HG03095 (cell line): ENCODE measurements around the gene SBNO1.
"Not testable (repeated sequence)": the region's sequence is repeated elsewhere in the genome, so short reads cannot be mapped to it uniquely, and the experiment has no call there.

Source experiments
- ATAC-seq: cut with Tn5 transposase; IDR thresholded peaks from one replicate; pipeline ENCODE4 v1.9.1; 2021; ENCODE audit warnings: moderate library complexity; ENCODE audit not compliant: unreplicated experiment

SBNO1 gene

DNA sequence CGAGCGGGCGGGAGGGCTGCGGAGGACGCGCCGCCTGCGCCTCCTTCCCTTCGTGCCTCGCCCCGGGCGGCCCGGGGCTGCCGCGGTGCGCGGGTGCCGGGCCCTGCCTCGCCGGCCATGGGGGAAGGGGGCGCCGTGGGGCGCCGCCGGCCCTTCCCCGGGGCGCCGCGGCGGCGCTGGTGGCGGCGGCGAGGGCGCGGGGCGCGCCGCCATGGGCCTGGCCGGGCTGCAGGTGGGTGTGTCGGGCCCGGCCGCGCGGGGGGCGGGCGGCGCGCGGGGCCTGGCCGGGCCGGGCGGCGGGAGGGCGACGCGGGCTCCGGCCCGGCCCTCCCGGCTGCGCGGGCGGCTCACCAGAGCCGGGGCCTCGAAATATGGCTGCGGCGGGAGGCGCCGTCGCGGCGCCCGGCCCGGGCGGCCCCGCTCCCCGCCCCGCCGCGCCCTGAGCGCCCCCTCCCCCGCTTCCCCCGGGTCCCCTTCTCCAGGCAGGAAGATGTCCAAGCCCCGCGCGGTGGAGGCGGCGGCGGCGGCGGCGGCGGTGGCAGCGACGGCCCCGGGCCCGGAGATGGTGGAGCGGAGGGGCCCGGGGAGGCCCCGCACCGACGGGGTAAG lies 24.4 kb upstream of the SBNO1 start:
- peak; percentile 9 for ATAC-seq

DNA sequence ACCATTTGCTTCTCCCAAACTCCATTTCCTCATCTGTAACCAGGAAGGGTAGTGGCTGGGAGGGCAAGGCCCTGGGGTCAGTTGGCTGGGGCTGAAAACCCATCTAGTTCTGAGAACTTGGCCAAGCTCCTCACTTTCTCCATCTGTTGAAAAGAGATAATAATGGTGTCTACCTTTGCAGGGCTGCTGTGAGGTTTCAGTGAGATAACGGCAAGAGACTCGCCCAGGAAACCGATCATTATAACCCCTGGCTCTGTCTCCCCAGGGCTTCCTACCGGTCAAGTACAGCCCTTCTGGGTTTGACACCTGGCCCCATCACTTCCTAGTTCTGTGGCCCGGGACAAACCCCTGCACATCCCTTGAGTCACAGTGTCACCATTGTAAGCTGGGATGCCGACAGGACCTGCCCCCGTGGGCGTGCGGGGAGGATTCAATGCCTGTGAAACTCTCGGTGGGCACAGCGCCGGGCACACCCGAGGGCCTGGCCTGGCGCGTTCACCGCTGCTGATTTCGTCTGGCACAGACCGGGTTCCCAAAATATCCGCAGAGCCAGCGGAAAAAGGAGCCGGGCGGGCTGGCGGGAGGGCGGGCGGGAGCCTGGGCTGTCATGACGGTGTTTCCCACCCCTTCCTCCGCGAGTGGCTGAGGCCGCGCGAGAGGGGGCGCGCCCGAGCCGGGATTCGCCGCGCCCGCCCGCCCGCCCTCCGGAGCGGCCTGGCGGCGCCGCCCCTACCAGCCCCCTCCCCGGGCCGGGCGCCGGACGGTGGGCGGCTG lies 23.7 kb upstream of the SBNO1 start:
- peak; percentile 31 for ATAC-seq

DNA sequence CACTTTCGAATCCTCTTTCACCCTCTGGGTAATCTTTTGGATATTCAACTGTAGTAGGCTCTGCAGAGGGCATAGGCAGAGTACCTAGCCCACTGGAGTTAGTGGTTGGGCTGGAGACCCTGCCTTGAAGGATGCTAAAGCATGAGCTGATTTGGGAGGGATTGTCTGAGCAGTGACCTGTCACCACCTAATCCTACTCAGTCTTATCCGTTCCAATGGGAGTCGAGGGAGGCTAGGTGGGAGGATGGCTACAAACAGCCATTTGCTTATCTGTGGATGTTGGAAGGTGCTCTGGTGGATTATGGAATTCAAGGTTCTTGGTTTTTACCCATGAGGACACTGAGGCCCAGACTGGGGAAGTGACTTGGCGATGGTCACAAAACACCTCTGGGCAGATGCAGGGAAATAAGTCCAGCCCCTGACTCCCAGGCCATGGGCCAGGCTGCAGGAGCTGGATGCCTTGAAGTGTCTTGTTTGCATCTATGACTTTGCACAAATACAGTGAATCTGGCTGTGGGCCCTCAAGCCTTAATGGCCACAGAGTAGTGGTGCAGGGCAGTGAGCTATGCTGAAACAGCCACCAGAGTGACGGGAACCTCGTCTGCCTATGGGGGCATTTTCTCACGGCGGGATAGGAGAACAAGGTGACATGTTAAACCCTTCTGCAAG lies 23.0 kb upstream of the SBNO1 start:
- ATAC-seq: no peak

DNA sequence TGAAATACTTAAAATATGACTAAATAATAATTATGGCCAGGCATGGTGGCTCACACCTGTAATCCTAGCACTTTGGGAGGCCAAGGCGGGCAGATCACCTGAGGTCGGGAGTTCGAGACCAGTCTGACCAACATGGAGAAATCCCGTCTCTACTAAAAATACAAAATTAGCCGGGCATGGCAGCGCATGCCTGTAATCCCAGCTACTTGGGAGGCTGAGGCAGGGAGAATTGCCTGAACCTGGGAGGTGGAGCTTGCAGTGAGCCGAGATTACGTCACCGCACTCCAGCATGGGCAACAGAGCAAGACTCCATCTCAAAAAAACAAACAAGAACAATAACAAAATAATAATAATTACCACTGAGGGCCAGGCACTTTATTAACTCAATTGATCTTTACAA lies 20.9 kb upstream of the SBNO1 start:
- ATAC-seq: not testable (repeated sequence)

DNA sequence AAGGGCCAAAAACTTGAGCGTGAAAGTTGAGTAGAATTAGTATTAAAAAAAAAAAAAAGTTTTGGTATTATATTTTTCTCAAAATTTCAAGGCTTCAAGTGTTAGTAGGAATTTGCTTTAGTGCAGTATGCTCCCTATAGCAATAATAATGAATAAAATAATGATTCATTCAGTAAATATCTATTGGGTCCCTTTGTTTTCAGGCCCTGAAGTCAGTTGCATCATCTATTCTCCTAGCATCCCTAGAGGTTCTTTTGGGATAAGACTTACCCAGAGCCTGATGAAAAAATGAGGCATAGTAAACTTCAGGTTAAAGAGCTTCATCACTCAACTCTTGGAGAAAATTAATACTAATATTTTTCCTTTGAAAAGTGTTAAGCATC lies 20.3 kb upstream of the SBNO1 start:
- ATAC-seq: no peak

DNA sequence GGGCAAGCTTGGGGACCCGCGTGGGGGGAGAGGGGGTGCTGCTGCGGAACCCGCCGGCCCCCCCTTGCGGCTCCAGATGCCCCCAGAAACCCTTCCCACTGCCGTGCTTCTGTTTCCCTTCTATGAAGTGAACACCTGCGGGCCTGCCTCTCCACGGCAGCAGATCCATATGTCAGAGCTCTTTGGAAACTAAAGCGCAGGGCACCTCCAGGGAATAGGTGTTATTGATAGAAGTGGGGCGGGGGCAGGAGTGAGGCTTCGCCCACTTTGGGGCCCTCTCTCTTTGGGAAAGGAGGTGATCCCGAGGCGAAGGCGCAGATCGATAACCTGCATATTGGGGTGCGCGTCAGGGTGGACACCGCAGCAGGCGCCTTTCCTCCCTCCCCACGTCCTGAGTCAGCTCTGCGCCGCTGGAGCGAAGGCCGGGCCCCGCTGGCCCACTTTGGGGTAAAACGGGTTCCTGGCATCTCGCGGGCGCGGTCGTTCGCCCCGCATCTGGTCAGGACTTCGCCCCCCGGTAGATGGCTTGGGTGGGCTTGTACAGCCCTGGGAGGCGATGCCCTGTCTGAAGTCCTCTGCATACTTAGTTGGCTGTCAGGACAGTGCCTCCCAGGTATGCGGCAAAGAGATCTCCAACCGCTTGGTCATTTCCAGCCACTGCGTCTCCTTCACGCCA lies 19.8 kb upstream of the SBNO1 start:
- no peak for ATAC-seq

DNA sequence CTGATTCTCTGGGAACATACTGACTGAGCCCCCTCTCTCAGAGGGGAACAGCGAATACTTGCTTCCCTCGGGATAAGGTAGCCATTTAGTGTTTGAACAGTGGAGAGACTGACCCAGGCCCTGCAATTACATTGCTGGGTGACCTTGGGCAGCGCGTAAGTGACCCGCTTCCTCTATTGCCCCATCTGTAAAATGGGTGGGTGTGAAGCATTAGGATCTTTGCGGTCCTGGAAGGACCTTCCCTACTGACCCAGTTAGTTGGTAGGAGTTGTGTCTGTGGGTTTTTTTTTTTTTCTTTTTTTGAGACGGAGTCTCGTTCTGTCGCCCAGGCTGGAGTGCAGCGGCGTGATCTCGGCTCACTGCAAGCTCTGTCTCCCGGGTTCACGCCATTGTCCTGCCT lies 18.0 kb upstream of the SBNO1 start:
- ATAC-seq: no peak

DNA sequence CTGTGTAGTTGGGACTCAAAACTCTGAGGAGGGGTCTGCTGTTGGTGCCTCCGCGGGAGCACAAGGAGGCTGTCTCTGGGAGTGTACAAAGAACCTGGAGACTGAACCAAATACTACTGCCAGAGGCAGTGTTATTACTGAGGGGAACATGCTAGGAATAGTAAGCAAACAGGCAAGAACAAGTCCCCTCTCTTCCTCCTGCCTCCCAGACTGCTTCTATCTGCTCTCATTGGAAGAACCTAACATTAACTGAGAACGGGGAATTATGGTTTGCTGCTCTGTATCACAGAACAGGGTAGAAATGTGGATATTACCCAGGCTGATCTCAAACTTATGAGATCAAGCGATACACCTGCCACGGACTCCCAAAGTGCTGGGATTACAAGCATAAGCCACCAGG lies 14.7 kb upstream of the SBNO1 start:
- ATAC-seq: no peak

DNA sequence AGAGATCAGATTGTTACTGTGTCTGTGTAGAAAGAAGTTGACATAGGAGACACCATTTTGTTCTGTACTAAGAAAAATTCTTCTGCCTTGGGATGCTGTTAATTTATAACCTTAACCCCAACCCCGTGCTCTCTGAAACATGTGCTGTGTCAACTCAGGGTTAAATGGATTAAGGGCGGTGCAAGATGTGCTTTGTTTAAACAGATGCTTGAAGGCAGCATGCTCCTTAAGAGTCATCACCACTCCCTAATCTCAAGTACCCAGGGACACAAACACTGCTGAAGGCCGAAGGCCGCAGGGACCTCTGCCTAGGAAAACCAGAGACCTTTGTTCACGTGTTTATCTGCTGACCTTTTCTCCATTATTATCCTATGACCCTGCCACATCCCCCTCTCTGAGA lies 7.8 kb upstream of the SBNO1 start:
- ATAC-seq: not testable (repeated sequence)

DNA sequence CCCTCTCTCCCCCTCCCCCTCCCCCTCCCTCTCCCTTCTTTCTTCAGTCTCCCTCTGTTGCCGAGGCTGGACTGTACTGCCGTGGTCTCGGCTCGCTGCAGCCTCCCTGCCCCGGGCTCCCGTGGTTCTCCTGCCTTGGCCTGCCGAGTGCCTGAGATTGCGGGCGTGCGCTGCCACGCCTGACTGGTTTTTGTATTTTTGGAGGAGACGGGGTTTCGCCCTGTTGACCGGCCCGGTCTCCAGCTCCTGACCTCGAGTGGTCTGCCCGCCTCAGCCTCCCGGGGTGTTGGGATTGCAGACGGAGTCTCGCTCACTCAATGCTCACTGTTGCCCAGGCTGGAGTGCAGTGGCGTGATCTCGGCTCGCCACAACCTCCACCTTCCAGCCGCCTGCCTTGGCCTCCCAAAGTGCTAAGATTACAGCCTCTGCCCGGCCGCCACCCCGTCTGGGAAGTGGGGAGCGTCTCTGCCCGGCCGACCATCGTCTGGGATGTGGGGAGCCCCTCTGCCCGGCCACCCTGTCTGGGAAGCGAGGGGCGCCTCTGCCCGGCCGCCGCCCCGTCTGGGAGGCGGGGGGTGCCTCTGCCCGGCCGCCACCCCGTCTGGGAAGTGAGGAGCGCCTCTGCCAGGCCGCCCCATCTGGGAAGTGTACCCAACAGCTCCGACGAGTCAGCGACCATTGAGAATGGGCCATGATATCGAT lies 7.2 kb upstream of the SBNO1 start:
- ATAC-seq: not testable (repeated sequence)

DNA sequence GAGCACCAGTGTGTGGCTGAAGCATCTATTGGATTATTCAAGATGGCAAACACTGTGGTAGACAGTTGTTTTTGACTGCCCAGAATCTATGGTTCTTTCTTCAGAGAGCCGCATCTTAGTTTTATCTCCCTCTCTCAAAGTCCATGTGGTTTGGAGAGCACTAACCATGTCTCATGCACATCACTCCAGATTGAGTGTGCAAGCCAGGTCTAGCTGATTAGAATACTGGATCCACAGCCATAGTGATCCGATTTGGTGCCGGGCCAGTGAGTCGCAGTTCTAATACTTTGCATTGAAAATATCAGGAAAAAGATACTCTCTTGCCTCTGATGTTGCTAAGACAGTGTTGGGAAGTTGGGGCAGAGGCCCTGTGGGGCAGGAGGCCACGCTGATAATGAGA lies 4.6 kb upstream of the SBNO1 start:
- no peak for ATAC-seq

DNA sequence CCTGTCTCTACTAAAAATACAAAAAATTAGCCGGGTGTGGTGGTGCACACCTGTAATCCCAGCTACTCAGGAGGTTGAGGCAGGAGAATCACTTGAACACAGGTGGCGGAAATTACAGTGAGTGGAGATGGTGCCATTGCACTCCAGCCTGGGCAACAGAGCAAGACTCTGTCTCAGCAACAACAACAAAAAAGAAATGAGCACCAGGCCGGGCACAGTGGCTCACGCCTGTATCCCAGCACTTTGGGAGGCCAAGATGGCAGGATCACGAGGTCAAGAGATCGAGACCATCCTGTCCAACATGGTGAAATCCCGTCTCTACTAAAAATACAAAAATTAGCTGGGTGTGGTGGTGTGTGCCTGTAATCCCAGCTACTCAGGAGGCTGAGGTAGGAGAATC lies 3.8 kb upstream of the SBNO1 start:
- ATAC-seq: not testable (repeated sequence)

DNA sequence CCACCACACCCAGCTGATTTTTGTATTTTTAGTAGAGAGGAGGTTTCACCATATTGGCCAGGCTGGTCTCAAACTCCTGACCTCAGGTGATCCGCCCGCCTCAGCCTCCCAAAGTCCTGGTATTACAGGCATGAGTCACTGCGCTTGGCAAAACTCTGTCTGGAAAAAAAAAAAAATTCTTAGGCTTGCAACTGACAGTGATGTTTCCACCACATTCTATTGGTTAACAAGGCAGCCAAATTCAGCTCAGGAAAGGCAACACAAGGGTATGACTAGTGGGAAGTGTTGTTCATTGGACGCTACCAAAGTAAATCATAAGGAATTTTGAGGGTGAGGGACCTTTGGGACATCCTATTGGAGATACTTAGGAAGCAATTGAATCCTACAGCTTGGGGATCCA lies 2.9 kb upstream of the SBNO1 start:
- no peak for ATAC-seq

DNA sequence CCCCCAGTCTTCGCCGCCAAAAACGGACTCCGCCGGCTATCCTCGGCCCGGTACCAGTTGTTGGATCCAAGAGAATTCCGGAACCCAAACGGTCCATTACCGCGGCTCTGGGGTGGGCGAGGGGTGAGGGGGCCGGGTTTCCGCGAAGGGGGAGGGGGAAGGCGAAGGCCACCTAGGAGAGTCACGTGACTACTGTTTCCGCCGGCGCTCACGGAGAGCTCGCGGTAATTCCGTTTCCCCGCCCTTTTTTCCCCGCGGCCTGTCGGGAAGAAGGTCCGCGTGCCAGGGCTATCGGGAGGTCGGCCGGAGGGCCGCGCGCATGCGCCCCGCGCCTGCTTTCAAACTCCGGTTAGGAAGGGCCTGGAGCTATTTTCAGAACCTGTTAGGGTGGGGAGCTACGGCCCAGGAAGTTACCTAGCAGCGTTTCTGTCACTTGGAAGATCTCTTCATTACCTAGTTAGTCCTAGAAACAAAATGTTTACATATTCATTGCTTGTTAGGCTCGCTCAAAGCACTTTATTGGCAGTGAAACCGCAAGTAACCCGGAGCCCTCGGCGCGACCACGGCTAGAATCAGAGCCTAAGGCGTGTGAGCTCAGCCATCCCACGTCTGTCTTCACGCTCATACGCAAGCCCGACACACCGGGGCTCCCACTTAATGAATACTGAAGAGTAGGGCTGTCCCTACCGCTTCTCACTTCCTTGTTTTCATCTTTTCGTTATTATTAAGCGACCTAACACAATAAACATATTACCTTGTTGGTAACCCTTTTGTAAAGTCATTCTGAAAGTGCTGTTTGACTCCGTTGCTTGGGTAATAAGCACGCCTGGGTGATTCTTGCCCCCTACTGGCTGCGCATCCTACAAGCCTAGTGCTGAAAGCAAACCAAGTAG lies 624 bp upstream of the SBNO1 start:
- peak; percentile 65 for ATAC-seq

DNA sequence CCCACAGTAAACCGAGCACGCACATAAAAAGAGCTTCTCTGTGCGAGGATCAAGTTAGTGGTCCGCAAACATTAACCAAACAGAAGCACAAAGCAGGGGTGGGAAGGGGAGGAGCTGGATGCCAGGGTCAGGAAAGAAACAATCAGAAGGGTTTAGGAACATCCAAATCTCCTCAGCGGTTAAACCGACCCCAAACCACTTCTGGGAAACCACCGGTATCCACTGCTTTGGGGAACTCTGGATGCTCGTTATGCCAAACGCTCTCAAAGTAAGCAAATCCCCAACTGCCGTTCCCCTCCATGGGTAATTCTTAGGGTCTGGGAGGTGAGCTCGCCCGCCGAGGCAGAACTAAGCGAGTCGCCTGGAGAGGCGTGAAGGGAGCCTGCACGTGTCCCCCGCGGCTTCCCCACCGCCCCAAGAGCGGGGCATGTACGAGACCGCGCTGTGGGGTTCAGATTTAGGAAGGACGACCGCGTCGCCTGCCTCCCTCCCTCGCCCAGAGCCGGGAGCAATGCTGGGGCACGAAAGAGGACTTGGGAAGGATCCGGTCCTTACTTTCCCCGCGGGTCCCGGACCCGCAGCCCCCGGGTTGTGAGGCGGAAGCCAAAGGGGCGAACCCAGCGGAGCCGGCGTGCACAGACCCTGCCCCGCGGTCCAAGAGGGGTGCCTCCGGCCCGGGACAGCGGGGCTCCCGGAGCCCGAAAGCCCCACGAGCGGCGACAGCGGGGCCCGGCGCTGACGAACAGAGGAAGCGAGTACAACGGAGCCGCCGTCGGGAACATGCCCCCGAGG lies 711 bp downstream of the SBNO1 start:
- ATAC-seq: peak; percentile 18

DNA sequence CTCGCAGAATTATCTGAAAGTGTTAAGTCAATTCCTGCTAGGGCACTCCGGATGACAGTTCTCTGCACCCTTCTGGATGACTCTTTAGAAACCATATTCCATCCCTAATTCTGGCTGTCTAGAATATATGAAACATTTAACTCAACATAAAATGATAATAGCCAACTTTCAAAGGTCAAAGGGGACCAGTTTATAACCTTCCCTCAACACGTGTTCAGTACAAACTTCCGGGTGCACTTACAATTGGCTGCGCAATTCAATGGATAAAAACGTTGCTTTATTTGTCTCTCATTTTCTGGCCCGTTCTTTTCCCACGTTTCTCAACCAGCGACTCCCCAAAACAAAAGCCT lies 1.3 kb downstream of the SBNO1 start:
- no peak for ATAC-seq

DNA sequence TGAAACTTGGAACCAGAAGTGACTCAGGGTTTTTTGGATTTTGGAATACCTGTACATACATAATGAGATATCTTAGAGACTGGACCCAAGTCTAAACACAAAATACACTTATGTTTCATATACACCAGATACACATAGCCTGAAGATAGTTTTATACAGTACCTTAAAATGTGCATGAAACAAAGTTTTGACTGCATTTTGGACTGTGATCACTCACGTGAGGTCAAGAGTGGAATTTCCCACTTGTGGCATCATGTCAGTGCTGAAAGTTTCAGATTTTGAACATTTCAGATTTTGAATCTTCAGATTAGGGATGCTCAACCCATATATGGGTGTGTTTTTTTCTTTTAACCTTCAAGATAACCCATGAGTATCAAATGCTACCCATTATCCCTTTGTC lies 6.6 kb downstream of the SBNO1 start:
- no peak for ATAC-seq

DNA sequence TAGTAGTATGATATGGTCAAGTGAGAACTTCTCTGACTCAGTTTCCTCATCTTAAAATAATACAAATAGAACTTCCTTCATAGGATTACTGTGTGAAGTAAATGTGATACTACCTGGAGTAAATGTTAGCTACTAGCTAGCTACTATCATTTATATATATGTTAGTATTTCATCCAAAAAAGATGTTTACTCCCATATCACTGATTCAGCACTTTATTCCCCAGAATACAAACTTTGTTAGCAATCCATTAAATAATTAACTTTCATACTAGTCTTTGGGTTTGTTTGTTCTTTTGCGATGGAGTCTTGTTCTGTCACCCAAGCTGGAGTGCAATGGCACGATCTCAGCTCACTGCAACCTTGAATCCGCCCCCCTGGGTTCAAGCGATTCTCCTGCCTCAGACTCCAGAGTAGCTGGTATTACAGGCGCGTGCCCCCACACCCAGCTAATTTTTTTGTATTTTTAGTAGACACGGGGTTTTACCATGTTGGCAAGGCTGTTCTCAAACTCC lies 8.4 kb downstream of the SBNO1 start:
- no peak for ATAC-seq

DNA sequence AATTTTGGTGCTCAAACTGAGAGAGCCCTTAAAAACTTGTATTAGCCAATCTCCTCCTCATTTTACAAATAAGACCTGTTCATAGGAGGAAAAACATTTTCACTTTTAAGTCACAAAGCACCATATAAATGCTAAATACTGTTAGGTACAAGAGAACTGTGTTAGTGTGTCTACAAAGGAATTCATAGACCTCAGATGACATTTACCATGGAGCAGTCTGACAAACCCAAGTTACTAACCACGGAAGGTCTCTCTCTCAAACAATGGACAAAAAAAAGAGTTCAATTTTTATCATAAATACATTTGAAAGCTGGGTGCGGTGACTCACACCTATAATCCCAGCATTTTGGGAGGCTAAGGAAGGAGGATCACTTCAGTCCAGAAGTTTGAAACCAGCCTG lies 10.0 kb downstream of the SBNO1 start:
- no peak for ATAC-seq
